Neuron (in vitro differentiated cells): ENCODE measurements around the gene PIAS2.

Experiments used
- H2AFZ ChIP-seq: one replicate; pipeline ENCODE4 v1.6.1; 2013; ENCODE audit warnings: low read depth, mild to moderate bottlenecking, inconsistent platforms, low read length, moderate library complexity
- H3K27me3 ChIP-seq: one replicate; pipeline ENCODE4 v1.6.1; 2013; ENCODE audit warnings: low read length; ENCODE audit not compliant: insufficient read depth
- H3K36me3 ChIP-seq: one replicate; pipeline ENCODE4 v1.6.1; 2013; ENCODE audit warnings: low read length; ENCODE audit not compliant: insufficient read depth
- H3K4me1 ChIP-seq: one replicate; pipeline ENCODE4 v1.6.1; 2013; ENCODE audit warnings: low read length; ENCODE audit not compliant: insufficient read depth
- H3K4me3 ChIP-seq: 2 replicates; pipeline ENCODE4 v1.5.1; 2013; ENCODE audit warnings: mild to moderate bottlenecking, low read length, moderate library complexity
- H3K9me3 ChIP-seq: one replicate; pipeline ENCODE4 v1.6.1; 2013; ENCODE audit warnings: low read length

PIAS2 gene

GRCh38 chr18:46920067-46920466 lies 2.8 kb upstream of the PIAS2 start:
- H3K9me3 ChIP-seq, result no peaks in the 10 kb centered on the region
- no peak overlapping the region for H2AFZ ChIP-seq
- H3K4me1 ChIP-seq, result peaks cover 15% of the 10 kb centered on the region
- no peak overlapping the region for H3K4me3 ChIP-seq
- H3K36me3 ChIP-seq, result no peaks in the 10 kb centered on the region
- H3K27me3 ChIP-seq, result no peaks in the 10 kb centered on the region

- Histone ChIP-seq H3K4me3 (peak overlapping the region; percentile 86), H3K4me1 (peaks cover 15% of the 10 kb centered on the region), H3K36me3 (no peaks in the 10 kb centered on the region), H3K9me3 (no peaks in the 10 kb centered on the region), H2AFZ (peak overlapping the region; percentile 100), H3K27me3 (no peaks in the 10 kb centered on the region)
These were observed 695 bp upstream of the PIAS2 start for GRCh38 chr18:46917803-46918600.

- Histone ChIP-seq H3K4me3 (peak overlapping the region; percentile 86), H2AFZ (no peak overlapping the region), H3K27me3 (no peaks in the 10 kb centered on the region), H3K9me3 (no peaks in the 10 kb centered on the region), H3K36me3 (no peaks in the 10 kb centered on the region), H3K4me1 (peaks cover 15% of the 10 kb centered on the region)
These were observed 678 bp downstream of the PIAS2 start for GRCh38 chr18:46916551-46917107.

DNA sequence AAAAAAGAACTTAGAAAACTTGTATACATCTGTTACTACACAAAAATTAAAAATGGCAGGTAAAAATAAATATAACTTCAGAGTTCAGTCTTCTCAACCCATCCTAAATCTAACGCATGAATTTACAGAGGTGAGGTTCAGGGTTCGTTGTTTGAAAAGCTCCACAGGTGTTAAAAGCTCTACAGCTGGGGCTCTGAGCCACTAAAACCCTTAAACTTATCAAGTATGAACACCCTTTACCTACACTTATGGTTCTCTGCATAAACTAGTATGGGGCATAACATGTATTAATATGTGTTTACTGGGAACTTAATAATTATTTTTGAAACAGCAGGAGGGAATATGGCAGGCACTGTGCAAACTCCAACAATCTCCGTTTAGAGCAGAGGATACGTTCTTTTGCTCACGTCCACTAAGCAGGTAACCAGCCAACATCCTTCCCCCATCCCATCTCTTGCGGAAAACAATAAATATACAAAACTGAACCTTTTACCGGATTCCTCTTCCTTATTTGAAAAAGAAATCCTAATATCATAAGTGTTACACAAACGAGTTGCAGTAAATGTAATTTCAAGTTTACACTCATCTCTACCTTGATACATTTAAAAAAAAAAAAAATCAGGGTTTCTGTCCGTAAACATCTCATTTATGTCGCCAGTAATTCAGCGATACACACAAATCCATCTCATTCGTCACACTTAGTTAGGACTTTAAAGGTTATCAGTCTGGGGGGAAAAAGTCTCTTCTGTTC lies 1.3 kb downstream of the PIAS2 start:
- Histone ChIP-seq H3K4me1 (peaks cover 15% of the 10 kb centered on the region), H2AFZ (no peak overlapping the region), H3K9me3 (no peaks in the 10 kb centered on the region), H3K4me3 (peak overlapping the region; percentile 86), H3K27me3 (no peaks in the 10 kb centered on the region), H3K36me3 (no peaks in the 10 kb centered on the region)

- Histone ChIP-seq H3K9me3 (peaks cover 3% of the 10 kb centered on the region), H3K4me1 (peaks cover 7% of the 10 kb centered on the region), H2AFZ (no peak overlapping the region), H3K36me3 (no peaks in the 10 kb centered on the region), H3K27me3 (no peaks in the 10 kb centered on the region), H3K4me3 (no peak overlapping the region)
These were observed 6.5 kb downstream of the PIAS2 start for GRCh38 chr18:46910856-46911255.

DNA sequence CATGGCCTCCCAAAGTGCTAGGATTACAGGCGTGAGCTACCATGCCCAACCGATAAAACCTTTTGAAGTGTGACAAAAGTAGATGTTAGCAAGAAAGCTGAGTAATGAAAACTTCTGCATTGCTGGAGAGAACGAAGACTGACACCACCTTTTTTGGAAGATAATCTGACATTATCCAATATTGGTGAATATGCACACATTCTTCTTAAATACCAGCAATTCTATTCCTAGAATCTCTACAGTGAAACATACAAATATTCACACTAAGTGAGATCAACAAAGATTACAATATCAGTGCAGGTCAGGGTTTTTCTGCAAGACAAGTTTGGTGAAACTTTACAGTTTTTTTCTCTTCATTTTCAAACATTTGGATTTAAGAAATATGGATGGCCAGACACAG lies 7.8 kb downstream of the PIAS2 start:
- no peak overlapping the region for H3K4me3 ChIP-seq
- H3K36me3 ChIP-seq, result no peaks in the 10 kb centered on the region
- no peaks in the 10 kb centered on the region for H3K4me1 ChIP-seq
- no peaks in the 10 kb centered on the region for H3K27me3 ChIP-seq
- H3K9me3 ChIP-seq, result peaks cover 3% of the 10 kb centered on the region
- H2AFZ ChIP-seq, result no peak overlapping the region

DNA sequence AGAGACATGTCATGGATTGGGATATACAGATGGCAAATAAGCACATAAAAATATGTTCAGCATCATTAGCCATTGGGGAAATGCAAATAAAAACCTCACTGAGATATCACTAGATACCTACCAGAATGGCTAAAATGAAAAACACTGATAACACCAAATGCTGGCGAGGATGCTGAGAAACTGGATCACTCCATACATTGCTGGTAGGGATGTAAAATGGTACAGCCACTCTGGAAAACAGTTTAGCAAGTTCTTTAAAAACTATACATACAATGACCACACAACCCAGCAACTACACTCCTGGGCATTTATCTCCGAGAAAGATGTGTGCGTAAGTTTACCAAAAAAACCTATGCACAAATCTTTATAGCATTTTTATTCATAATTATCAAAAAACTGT lies 13.9 kb downstream of the PIAS2 start:
- Histone ChIP-seq H3K27me3 (no peaks in the 10 kb centered on the region), H3K36me3 (no peaks in the 10 kb centered on the region), H3K4me1 (peaks cover 9% of the 10 kb centered on the region), H3K9me3 (peaks cover 3% of the 10 kb centered on the region), H3K4me3 (no peak overlapping the region), H2AFZ (no peak overlapping the region)

DNA sequence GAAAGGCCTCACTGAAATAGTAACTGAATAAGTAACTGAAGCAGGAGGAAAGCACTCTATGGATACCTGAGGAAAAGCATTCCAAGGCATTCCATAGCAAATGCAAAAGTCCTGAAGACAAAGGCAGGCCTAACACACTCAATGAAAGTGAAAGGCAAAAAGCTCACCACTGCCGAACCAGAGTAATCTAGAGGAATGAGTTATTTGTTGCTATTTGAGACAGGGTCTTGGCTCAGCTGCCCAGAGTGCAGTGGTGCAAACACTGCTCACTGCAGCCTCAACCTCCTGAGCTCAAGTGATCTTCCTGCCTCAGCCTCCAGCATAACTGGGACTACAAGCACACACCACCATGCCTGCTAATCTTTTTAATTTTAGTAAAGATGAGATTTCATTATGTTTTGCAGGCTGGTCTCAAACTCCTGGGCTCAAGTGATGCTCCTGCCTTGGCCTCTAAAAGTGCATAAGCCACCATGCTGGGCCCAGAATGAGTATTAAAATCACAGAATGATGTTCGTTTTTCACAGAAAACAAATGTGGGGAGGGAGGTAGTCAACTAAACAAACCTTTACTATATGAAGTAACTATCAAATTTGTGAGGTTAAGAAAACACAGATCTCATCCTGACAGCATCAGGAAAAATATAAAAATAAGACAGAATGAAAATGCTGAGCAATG lies 17.9 kb downstream of the PIAS2 start:
- Histone ChIP-seq H3K27me3 (no peaks in the 10 kb centered on the region), H3K4me1 (peaks cover 9% of the 10 kb centered on the region), H3K9me3 (no peaks in the 10 kb centered on the region), H3K36me3 (no peaks in the 10 kb centered on the region), H3K4me3 (no peak overlapping the region), H2AFZ (no peak overlapping the region)

DNA sequence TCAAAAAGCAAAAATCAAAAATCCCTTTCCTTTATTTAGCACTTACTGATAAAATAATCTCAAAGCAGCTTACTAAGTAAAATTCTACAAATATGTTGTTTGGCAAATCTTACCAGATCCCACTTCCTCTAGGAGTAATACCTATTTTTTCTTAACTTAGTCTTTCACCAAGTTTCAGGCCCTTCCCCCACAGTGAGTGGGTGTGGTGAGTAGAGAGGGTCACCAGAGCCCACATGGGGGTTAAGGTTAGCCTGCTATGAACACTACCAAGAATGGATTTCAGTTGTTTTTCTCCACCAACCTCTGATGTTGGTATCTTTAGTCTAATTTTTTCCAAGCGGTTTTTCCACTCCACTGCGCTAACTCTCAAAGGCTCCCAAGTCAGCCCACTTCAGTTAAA lies 23.2 kb downstream of the PIAS2 start:
- Histone ChIP-seq H3K27me3 (no peaks in the 10 kb centered on the region), H3K9me3 (peaks cover 5% of the 10 kb centered on the region), H3K36me3 (peaks cover 12% of the 10 kb centered on the region), H3K4me1 (peaks cover under 1% of the 10 kb centered on the region), H3K4me3 (no peak overlapping the region), H2AFZ (no peak overlapping the region)

DNA sequence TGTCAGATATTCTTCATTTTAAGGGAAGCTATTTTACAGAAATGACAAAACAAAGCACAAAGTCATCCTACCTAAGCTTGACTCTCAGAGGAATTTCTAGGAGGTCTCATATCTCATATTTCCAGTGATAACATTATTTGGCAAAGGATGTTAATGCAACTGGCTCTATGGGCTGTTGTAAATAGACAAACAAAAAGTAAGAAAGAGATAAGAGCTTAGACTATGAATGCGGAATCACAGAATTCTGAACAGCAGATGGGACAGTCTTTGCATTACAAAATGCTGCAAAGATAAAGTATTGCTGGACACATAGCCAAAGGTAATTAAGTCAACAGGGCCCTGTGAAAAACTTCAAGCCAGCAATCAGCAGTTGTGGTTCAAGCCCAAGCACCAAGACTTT lies 23.9 kb downstream of the PIAS2 start:
- peaks cover 10% of the 10 kb centered on the region for H3K9me3 ChIP-seq
- H3K4me3 ChIP-seq, result no peak overlapping the region
- H2AFZ ChIP-seq, result no peak overlapping the region
- H3K36me3 ChIP-seq, result peaks cover 18% of the 10 kb centered on the region
- no peaks in the 10 kb centered on the region for H3K4me1 ChIP-seq
- H3K27me3 ChIP-seq, result no peaks in the 10 kb centered on the region

- Histone ChIP-seq H3K9me3 (peaks cover 11% of the 10 kb centered on the region), H3K36me3 (peaks cover 19% of the 10 kb centered on the region), H3K27me3 (no peaks in the 10 kb centered on the region), H2AFZ (no peak overlapping the region), H3K4me1 (no peaks in the 10 kb centered on the region), H3K4me3 (no peak overlapping the region)
These were observed 24.5 kb downstream of the PIAS2 start for GRCh38 chr18:46892842-46893241.

GRCh38 chr18:46891742-46892214 lies 25.5 kb downstream of the PIAS2 start:
- H3K4me3 ChIP-seq, result no peak overlapping the region
- peaks cover 19% of the 10 kb centered on the region for H3K36me3 ChIP-seq
- H3K4me1 ChIP-seq, result no peaks in the 10 kb centered on the region
- no peak overlapping the region for H2AFZ ChIP-seq
- peaks cover 11% of the 10 kb centered on the region for H3K9me3 ChIP-seq
- no peaks in the 10 kb centered on the region for H3K27me3 ChIP-seq

DNA sequence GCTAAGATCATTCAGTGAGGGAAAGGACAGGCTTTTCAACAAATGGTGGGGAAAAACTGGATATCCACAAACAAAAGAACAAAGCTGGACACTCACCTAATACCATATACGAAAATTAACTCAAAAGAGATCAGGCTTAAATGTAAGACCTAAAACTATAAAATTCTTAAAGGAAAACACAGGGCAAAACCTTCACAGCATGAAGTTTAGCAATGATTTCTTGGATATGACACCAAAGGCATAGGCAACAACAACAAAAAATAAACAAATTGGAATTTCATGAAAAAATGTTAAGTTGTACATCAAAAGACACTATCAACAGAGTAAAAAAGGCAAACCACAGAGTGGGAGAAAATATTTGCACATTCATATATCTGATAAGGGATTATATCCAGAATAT lies 28.3 kb downstream of the PIAS2 start:
- peaks cover 19% of the 10 kb centered on the region for H3K36me3 ChIP-seq
- no peaks in the 10 kb centered on the region for H3K27me3 ChIP-seq
- peaks cover 14% of the 10 kb centered on the region for H3K9me3 ChIP-seq
- H2AFZ ChIP-seq, result no peak overlapping the region
- H3K4me1 ChIP-seq, result no peaks in the 10 kb centered on the region
- H3K4me3 ChIP-seq, result no peak overlapping the region
